IPS-NIHi7 (cell line): Measurements from ENCODE around the gene BMPR2.
"Not testable (repeated sequence)": the region's sequence is repeated elsewhere in the genome, so short reads cannot be mapped to it uniquely, and the experiment has no call there.

ENCODE experiments used
- DNase-seq: peaks from one replicate; pipeline ENCODE4 v3.0.0; 2012; ENCODE audit warnings: mixed read lengths; ENCODE audit errors: extremely low spot score

BMPR2 gene

DNA sequence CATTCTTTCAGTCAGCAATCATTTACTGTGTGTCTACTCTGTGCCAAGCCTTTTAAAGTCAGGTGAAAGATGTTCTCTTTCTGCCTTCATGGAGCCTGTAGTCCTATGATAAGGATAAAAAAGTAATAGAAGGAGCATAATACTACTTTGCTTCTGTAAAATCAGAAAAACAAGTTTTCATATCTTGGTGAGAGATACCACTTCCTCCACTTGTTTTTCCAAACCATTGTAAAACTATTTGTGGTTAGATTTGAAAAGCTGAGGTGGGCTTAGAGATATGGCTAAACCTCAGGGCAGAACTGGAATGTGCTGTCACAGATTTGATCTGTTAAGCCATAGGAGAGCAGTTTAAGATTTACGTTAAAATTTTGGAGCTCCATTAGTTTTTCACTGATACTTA is 153.9 kb downstream of the BMPR2 start:
- no peak for DNase-seq

DNA sequence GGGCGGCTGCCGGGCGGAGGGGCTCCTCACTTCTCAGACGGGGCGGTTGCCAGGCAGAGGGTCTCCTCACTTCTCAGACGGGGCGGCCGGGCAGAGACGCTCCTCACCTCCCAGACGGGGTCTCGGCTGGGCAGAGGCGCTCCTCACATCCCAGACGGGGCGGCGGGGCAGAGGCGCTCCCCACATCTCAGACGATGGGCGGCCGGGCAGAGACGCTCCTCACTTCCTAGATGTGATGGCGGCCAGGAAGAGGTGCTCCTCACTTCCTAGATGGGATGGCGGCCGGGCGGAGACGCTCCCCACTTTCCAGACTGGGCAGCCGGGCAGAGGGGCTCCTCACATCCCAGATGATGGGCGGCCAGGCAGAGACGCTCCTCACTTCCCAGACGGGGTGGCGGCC is 159.2 kb downstream of the BMPR2 start:
- not testable (repeated sequence) for DNase-seq

GRCh38 chr2:202541137-202541536 is 165.0 kb downstream of the BMPR2 start:
- DNase-seq: no peak

- DNase-seq: no peak
Observed at GRCh38 chr2:202542142-202542541, 166.0 kb downstream of the BMPR2 start.

DNA sequence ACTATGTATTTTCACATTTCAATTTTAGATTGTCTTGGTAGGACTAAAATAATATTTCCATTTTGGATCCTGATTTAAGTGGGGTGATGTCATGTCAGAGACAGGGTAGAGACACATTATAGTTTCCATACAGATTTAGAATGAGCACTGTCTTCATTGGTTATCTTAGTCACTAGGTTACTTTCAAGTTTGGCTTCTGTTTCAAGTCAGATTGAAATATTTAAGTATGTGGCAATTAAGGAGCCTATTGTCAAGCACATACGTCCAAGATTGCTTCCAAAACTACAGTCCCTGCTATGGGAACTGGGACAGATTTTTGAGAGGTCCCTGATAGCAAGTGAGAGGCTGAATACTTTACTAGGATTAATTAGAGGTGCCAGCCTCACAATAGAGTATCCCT is 169.4 kb downstream of the BMPR2 start:
- DNase-seq: no peak

DNA sequence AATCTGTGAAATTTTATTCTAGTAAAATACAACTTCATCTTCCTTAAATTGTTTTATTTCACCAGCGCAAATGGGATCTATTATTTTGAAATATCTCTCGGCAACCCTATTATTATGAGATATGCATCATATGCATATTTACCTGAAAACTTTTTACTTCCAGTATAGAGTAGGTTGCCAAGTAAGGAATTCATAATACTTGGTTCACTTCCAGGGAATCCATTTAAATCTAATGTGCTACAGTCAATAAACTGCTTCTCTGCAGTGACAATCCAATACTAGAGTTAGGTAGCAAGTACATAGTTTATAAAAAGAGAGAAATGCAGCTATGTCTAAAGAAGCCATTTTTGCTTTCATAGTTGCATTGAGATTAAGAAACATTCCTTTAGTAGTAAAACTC is 169.8 kb downstream of the BMPR2 start:
- no peak for DNase-seq

- DNase-seq: not testable (repeated sequence)
Observed at GRCh38 chr2:202546499-202547141, 170.5 kb downstream of the BMPR2 start.

DNA sequence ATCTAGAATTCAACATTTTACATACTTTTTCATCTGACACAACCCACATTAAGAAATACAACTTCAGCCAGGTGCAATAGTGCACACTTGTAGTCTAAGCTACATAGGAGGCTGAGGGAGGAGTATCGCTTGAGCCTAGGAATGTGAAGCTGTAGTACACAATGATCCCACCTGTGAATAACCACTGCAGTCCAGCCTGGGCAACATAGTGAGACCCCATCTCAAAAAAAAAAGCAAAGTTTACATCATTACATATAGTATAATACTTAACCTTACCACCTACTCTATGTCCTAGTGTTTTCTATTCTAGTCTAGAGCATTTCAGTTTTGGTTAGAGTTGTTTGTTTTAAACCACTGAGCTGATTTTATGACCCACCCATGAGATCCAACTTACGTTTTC is 172.1 kb downstream of the BMPR2 start:
- DNase-seq: no peak

- DNase-seq: not testable (repeated sequence)
Observed at GRCh38 chr2:202551000-202551399, 174.9 kb downstream of the BMPR2 start.

DNA sequence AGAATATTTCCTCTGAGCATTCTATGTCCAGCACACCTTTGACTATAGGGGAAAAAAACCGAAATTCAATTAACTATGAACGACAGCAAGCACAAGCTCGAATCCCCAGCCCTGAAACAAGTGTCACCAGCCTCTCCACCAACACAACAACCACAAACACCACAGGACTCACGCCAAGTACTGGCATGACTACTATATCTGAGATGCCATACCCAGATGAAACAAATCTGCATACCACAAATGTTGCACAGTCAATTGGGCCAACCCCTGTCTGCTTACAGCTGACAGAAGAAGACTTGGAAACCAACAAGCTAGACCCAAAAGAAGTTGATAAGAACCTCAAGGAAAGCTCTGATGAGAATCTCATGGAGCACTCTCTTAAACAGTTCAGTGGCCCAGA is 179.2 kb downstream of the BMPR2 start:
- no peak for DNase-seq

- DNase-seq: no peak
Observed at GRCh38 chr2:202560200-202560599, 184.1 kb downstream of the BMPR2 start.

DNA sequence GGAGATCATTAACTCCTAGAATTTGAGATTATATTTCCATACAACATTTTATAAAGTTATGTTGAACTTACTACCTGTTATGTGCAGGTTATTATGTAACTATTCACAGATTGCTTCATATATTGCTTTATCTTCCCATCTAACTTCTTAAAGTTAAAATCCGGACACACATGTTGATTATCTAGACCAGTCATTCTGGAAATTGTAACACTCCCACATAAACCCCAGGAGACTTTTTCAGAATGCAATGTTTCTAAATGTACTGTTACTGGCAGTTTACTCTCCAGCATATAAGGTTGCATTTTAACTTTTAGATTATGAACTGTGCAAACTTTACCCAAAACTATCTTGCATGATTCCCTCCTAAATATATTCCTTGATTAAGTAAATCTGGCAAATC is 188.1 kb downstream of the BMPR2 start:
- no peak for DNase-seq

- no peak for DNase-seq
Observed at GRCh38 chr2:202566286-202566685, 190.2 kb downstream of the BMPR2 start.

DNA sequence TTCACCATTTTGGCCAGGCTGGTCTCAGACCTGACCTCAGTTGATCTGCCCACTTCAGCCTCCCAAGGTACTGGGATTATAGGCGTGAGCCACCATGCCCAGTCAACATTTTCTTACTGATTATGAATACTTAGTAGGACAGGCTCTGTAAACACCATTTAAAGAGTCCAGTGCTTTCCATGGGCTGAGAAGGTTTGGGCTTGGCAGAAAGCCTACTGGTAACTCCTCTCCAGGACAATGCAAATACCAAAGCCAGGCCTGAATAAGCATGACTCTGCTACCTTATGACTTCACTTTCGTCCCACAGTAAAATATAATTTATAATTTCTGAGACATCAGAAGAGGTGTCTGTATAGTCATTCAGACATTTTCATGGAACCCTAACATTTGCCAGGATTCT is 198.4 kb downstream of the BMPR2 start:
- no peak for DNase-seq

DNA sequence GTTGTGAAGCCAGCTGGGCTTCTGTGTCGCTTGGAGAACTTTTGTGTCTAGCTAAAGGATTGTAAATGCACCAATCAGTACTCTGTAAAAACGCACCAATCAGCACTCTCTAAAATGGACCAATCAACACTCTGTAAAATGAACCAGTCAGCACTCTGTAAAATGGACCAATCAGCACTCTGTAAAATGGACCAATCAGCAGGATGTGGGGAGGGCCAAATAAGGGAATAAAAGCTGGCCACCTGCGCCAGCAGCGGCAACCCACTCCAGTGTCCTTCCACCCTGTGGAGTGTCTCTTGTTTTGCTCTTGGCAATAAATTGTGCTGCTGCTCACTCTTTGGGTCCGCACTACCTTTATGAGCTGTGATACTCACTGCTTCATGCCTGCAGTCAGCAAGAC is 199.1 kb downstream of the BMPR2 start:
- not testable (repeated sequence) for DNase-seq

GRCh38 chr2:202577250-202578183 is 201.4 kb downstream of the BMPR2 start:
- DNase-seq: no peak

- DNase-seq: not testable (repeated sequence)
Observed at GRCh38 chr2:202582846-202583245, 206.7 kb downstream of the BMPR2 start.

- no peak for DNase-seq
Observed at GRCh38 chr2:202583709-202584219, 207.6 kb downstream of the BMPR2 start.

DNA sequence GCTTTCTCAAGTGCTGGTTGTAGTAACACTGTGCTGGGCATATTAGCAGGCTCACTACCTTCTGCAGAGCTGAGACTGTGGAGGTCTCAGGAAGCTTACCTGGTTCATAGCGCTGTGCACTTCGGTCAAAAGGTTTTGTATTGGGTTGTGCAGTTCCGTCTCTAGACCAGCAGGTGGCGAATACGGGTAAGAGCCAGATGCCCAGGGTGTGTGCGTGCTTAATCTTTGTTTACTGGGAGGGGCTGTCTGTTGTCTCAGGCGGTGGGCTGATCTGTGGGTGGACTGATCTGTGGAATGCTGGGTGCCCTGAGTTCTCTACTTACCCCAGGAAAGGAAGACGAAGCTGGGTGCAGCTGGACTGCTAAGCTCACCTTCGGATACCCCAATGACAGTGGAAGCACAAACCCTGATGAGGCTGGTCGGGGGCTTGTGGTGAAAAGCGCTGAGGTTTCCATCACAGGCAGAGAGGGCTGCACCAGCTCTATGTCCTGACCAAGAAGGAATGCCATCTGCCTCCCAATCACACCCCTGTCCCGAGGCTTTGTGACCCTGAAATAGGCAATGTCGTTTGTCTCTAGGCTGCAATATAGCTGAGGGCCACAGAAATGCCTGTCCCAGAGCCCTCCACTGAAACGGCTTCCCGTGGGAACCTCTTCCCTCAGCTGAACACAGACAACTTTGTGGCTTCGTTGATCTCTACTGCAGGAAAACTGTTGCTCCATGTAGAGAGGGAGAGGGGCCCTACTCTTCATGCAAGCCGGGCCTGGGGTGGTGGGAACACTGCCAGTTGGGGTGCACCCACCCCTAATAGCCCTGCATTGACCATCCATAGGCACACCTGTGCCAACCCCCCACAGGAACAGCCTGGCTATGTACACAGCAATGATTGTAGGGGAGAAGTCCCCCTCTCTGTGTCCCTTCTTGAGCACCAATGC is 212.8 kb downstream of the BMPR2 start:
- DNase-seq: peak; percentile 88

GRCh38 chr2:202589582-202589949 is 213.4 kb downstream of the BMPR2 start:
- no peak for DNase-seq

DNA sequence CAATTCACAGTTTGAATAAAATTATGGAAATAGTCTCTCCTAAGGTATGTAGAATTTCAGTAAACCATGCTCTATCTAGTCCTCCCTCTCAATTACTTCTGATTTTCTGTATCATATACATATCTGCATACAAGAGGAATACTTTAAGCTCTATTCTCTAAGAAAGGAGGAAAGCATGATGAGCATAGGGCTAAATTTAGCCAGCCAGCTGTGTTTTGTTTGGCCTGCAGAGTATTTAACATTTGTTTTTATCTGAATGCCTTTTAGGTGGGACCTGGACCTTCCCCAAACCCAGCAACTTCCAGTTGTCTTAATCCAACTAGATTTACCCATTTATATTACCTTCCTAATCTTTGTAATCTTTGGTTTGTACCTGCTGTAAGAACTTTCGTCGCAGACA is 216.4 kb downstream of the BMPR2 start:
- DNase-seq: no peak

- DNase-seq: no peak
Observed at GRCh38 chr2:202599105-202599504, 223.0 kb downstream of the BMPR2 start.
